Measurements from ENCODE around the gene TMEM132D.

Gene TMEM132D

GRCh38 chr12:129848876-129849275 lies 54.9 kb downstream of the TMEM132D start:
- no peak for TF ChIP-seq CTCF (conservative IDR thresholded peaks at IDR 0.05; ENCODE audit: low read depth)
- ChIA-PET POLR2A (ENCODE audit: low non-redundant PET) (no interaction called here), CTCF (no interaction called here)
- no peak for DNase-seq (ENCODE audit: low spot score)
- no peak overlapping the region for H3K27ac ChIP-seq

- H3K27ac ChIP-seq: no peak overlapping the region
- ChIA-PET CTCF (no interaction called here), POLR2A (ENCODE audit: low non-redundant PET) (no interaction called here)
- DNase-seq (ENCODE audit: low spot score): no peak
- no peak for TF ChIP-seq CTCF (conservative IDR thresholded peaks at IDR 0.05; ENCODE audit: low read depth)
Measured at GRCh38 chr12:129847063-129847462, 56.8 kb downstream of the TMEM132D start.

- POLR2A ChIA-PET (ENCODE audit: low non-redundant PET): no interaction called here
- CTCF ChIA-PET: no interaction called here
- TF ChIP-seq CTCF (conservative IDR thresholded peaks at IDR 0.05; ENCODE audit: low read depth): no peak
Measured at GRCh38 chr12:129844662-129845220, 59.1 kb downstream of the TMEM132D start.

GRCh38 chr12:129841251-129841650 lies 62.6 kb downstream of the TMEM132D start:
- no peak for DNase-seq (ENCODE audit: low spot score)
- CTCF ChIA-PET: no interaction called here
- POLR2A ChIA-PET (ENCODE audit: low non-redundant PET): no interaction called here
- H3K27ac ChIP-seq: no peak overlapping the region
- no peak for TF ChIP-seq CTCF (conservative IDR thresholded peaks at IDR 0.05; ENCODE audit: low read depth)

More at GRCh38 chr12:129844662-129845220, 59.1 kb downstream of the TMEM132D start:
- DNase-seq (ENCODE audit: low spot score): no peak
- H3K27ac ChIP-seq: no peak overlapping the region

GRCh38 chr12:129840145-129840884 lies 63.5 kb downstream of the TMEM132D start:
- ChIA-PET POLR2A (ENCODE audit: low non-redundant PET) (no interaction called here), CTCF (no interaction called here)
- no peak overlapping the region for H3K27ac ChIP-seq
- DNase-seq (ENCODE audit: low spot score): no peak
- TF ChIP-seq CTCF (conservative IDR thresholded peaks at IDR 0.05; ENCODE audit: low read depth): no peak

- no peak for TF ChIP-seq CTCF (conservative IDR thresholded peaks at IDR 0.05; ENCODE audit: low read depth)
- no peak for DNase-seq (ENCODE audit: low spot score)
- no peak overlapping the region for H3K27ac ChIP-seq
- CTCF ChIA-PET: no interaction called here
- POLR2A ChIA-PET (ENCODE audit: low non-redundant PET): no interaction called here
Measured at GRCh38 chr12:129839679-129840078, 64.1 kb downstream of the TMEM132D start.

Measured in RWPE1 (cell line).